ENCODE data around the gene CEP57L1. TPM values are rescaled to one million over a fixed set of nuclear protein-coding genes. Genes with fewer than 3 reads are reported as not detected.
"Not testable (repeated sequence)": the region's sequence is repeated elsewhere in the genome, so short reads cannot be mapped to it uniquely, and the experiment has no call there.

The CEP57L1 gene
- total RNA-seq, 1 experiment from 2014 or later, result 27.2 TPM

DNA sequence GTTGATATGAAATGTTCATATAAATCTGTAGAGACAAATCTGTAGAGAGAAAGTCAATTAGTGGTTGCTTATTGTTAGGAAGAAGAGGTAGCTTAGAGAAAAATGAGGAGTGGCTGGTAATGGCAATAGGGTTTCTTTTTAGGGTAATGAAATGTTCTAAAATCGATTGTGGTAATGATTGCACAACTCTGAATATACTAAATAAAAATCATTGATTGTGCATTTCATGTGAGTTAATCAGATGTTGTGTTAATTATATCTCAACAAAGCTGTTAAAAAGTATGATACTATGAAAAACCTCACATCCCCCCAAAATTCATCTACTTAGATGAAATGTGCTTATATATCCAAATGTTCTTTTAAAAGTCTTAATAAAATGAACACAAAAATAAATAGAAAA is 84.2 kb downstream of the CEP57L1 start:
- no peak for DNase-seq
- no peak overlapping the region for H3K4me3 ChIP-seq
- no peaks in the 10 kb centered on the region; the same call in 1 of the 2 replicates for H3K27me3 ChIP-seq
- peaks cover 4% of the 10 kb centered on the region; the same call in 1 of the 2 replicates for H3K9me3 ChIP-seq
- H3K36me3 ChIP-seq, result no peaks in the 10 kb centered on the region

DNA sequence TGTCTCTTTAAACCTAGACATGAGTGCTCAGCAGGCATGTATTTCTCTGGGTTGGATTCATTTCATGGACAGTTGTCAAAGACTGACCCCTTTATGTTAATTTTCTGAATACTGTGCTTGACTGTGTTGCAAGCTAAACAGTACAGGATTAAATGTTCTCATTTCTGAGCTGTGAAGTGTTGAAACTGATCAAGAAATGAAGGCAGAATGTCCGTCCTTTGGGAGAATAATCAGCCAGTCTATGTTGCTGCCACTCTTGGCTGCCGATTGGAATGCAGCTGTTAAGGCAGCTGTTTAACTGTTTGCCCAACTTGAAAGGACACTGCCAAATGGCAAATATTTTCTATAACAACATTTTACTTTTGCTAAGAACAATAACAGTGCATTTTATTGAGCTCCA is 87.3 kb downstream of the CEP57L1 start:
- peaks cover 2% of the 10 kb centered on the region; the same call in 1 of the 2 replicates for H3K9me3 ChIP-seq
- no peaks in the 10 kb centered on the region; the same call in 1 of the 2 replicates for H3K27me3 ChIP-seq
- no peak overlapping the region for H3K4me3 ChIP-seq
- DNase-seq, result peak; percentile 22
- H3K36me3 ChIP-seq, result no peaks in the 10 kb centered on the region

DNA sequence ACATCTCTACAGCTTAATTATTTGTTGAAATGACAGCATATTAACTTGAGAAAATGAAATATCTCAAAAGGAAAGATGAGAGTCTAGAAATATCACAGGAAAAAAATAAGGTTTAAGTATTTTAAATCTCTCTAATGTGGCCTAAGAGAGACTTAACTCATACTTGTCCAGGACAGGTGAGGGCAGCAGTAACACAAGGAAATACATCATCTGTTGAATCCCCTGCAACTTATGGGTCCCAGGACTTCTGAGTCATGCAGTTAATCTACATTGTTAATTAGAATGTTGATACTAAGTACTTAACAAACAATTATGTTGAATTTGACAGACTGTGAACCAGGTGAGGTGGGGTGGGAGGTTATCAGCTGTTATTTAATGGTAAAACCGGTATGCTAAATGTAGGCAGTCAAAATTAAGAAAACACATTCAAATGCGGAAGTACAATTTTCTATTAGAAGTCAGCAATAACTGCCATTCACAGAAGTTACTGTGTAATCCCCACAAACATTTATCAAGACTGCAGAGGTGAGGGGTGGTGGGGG is 87.9 kb downstream of the CEP57L1 start:
- Histone ChIP-seq H3K9me3 (no peaks in the 10 kb centered on the region; the same call in 1 of the 2 replicates), H3K27me3 (no peaks in the 10 kb centered on the region; the same call in 1 of the 2 replicates), H3K4me3 (no peak overlapping the region), H3K36me3 (no peaks in the 10 kb centered on the region)
- DNase-seq, result no peak

DNA sequence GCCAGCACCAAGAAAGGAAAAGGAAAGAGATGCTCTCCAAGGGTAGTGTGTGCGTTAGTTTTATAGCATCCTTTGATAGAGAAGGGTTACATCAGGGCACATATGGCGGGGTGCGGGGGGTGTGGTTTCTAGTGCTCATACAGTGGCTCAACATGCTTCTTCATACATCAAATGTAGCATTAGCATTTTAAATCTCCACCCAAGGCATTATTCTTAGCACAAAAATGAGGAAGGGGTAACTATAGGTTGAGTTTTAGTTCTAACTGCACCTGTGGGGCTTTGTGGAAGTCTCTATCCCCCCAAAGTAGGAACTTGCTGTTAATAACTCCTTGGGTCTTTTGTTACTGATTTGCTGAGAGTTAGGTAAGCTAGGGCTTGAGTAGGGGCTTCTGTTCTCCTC is 89.3 kb downstream of the CEP57L1 start:
- DNase-seq, result no peak
- H3K9me3 ChIP-seq, result no peaks in the 10 kb centered on the region
- H3K27me3 ChIP-seq, result no peaks in the 10 kb centered on the region; the same call in 1 of the 2 replicates
- no peak overlapping the region for H3K4me3 ChIP-seq
- no peaks in the 10 kb centered on the region for H3K36me3 ChIP-seq

DNA sequence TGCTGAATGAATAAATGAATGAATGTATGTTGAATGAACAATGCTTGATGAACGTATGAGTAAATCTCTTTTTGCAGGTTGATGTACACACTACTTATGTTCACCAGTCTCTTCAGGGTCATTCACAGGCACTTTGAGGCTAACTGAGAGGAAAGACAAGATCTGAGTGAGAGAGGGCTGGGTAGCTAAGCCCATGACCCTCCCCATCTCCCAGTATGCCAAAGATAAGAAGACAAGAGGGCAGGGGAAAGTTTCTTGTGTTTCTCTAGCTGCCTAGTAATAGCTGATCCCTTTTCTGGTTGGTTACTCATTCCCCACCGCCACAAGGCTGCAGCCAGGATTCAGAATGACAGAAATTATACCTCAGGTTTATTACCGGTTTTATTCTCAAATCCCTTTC is 90.7 kb downstream of the CEP57L1 start:
- Histone ChIP-seq H3K36me3 (no peaks in the 10 kb centered on the region), H3K9me3 (peaks cover 6% of the 10 kb centered on the region; the same call in 1 of the 2 replicates), H3K4me3 (no peak overlapping the region), H3K27me3 (no peaks in the 10 kb centered on the region; the same call in 1 of the 2 replicates)
- no peak for DNase-seq

DNA sequence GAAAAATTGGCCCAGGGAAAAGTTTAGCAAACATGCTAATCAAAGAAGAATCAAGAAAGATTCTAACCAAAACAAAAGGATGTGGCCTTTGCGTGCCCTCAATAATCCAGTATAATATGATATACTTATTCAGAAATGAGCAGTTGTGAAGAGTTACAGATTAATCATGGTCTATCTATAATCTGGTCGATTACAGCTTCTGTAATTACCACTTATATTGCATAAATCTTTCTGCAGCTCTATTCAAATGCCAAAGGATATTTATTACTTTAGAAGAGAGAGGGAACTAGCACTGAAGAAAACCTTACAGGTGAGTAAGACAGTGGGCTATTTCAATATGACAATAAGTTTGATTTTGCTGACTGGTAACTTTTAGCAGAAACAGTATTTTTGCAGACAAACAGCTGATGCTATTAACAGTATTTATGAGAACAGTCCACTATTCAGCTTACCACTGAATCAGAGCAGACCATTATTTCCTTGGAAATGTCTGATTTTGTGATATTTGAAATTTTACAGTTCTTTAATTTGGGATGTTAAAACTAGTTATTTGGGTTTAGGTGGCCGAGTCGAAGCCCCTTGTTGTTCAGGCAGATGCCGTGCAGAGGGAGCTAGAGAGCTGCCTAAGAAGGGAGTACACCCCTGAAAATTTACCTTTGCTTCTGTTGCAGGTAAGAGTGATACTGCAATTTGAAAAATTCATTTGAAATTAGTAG is 92.2 kb downstream of the CEP57L1 start:
- H3K4me3 ChIP-seq, result no peak overlapping the region
- peaks cover 8% of the 10 kb centered on the region; the same call in 1 of the 2 replicates for H3K9me3 ChIP-seq
- no peaks in the 10 kb centered on the region for H3K36me3 ChIP-seq
- DNase-seq, result no peak
- no peaks in the 10 kb centered on the region; the same call in 1 of the 2 replicates for H3K27me3 ChIP-seq

DNA sequence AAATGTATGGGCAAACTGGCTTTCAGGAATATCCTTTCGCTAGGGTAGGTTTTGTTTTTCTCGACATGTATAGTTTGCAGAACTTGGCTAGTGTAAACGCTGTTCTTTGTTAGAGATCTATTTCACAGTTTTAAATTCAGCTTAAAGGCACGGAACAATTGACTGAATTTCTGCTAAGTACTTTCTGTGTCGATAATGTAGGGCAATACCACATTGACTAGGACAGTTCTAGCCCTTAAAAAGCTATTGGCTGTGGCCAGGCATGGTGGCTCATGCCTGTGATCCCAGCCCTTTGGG is 92.8 kb downstream of the CEP57L1 start:
- no peak for DNase-seq
- H3K4me3 ChIP-seq, result no peak overlapping the region

DNA sequence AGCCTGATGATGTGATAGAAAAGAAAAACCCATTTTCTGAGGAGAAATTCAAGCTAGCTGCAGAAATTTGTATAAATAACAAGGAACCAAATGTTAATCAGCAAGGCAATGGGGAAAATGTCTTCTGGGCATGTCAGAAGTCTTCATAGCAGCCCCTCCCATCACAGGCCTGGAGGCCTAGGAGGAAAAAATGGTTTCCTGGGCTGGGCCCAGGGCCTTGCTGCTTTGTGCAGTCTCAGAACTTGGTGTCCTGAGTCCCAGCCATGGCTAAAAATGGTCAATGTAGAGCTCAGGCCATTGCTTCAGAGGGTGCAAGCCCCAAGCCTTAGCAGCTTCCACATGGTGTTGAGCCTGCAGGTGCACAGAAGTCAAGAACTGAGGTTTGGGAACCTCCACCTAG is 96.1 kb downstream of the CEP57L1 start:
- H3K9me3 ChIP-seq, result not testable (repeated sequence)

More for the DNA sequence above, 92.8 kb downstream of the CEP57L1 start:
- Histone ChIP-seq H3K27me3 (no peaks in the 10 kb centered on the region; the same call in 1 of the 2 replicates), H3K36me3 (no peaks in the 10 kb centered on the region), H3K9me3 (peaks cover 8% of the 10 kb centered on the region; the same call in 1 of the 2 replicates)

DNA sequence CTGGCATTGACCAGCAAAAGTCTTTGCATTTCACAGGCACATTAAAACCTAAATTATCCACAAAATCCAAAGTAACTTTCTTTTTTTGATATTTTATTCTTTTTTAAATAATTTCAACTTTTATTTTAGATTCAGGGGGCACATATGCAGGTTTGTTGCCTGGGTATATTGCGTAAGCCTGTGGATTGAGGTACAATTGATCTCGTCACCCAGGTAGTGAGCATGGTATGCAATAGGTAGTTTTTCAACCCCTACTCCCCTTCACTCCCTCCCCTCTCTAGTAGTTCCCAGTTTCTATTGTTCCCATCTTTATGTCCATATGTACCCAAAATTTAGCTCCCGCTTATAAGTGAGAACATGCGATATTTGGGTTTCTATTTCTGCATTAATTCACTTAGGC is 97.6 kb downstream of the CEP57L1 start:
- Histone ChIP-seq H3K27me3 (no peaks in the 10 kb centered on the region), H3K4me3 (no peak overlapping the region), H3K36me3 (no peaks in the 10 kb centered on the region), H3K9me3 (peaks cover 8% of the 10 kb centered on the region; the same call in 1 of the 2 replicates)
- no peak for DNase-seq

More for the DNA sequence above, 96.1 kb downstream of the CEP57L1 start:
- not testable (repeated sequence) for DNase-seq, H3K27me3 ChIP-seq, H3K36me3 ChIP-seq, H3K4me3 ChIP-seq

DNA sequence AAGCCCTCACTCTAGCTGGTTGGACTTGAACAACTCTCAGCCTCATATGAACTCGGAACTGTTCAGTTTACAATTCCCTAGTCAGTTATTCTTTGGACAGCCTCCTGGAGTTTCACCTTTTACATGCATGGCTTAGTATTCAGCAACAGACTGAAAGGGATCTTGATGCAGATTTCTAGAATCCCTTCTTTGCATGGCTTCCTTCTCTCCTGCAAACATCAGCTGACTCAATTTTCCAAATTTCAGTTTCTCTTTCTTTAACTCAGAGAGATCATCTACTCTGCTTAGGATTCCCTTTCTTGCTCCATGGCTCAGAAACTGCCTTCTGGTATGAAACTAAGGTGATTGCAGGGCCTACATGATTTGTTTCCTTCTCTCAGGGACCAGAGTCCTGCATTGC is 99.6 kb downstream of the CEP57L1 start:
- no peak for DNase-seq
- no peak overlapping the region for H3K4me3 ChIP-seq
- H3K36me3 ChIP-seq, result no peaks in the 10 kb centered on the region
- H3K9me3 ChIP-seq, result peaks cover 8% of the 10 kb centered on the region; the same call in 1 of the 2 replicates
- no peaks in the 10 kb centered on the region for H3K27me3 ChIP-seq

DNA sequence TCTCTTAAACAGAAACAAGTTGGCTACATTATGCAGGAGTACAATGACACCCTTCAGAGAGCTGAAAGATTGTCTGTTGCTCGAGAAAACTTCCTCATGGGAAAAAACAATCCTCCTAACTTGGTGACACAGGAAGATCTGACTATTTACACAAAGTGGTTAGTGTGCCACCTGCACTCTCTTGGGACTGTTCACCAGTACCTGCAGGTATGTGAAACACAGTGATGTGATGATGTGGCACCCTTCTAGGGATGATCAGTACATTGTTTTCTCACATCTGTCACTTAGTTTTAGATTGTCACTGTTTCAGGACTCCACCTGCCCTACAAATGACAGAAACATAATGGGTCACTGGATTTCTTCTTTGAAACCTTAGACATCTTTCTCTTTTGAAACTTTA is 101.8 kb downstream of the CEP57L1 start:
- Histone ChIP-seq H3K4me3 (no peak overlapping the region), H3K36me3 (no peaks in the 10 kb centered on the region), H3K27me3 (no peaks in the 10 kb centered on the region), H3K9me3 (no peaks in the 10 kb centered on the region)
- DNase-seq, result no peak

DNA sequence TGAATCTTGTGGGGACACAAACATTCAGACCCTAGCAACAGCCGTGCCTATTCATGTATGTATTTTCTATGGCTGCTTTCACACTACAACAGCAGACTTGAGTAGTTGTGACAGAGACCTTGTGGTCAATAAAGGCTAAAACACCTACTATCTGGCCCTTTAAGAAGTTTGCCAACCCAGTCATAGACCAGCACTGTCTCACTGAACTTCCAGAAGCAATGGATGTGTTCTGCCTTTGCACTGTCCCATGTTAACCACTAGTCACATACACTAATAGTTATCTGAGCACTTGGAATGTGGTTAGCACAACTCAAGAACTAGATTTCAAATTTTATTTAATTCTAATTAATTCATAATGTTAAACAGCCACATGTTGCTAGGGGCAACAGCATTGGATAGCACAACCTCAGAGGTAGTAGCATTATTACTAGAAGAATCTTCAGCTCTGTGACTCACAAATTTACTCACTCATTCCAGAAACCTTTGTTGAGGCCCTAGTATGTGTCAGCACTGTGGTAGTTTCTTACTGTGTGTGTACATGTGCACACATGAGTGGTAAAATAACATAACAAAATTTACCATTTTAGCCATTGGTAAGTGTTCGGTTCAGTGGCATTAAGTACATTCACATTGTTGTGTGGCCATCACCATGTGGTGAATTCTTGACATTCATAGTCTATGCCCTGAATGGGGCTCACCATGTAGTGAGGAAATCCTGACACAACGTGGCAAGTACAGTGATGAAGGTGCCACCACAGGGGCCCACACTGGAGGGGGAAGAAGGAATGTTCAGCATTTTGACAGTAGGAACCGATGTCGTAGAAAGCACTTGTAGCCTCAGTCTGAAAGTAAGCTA is 107.3 kb downstream of the CEP57L1 start:
- no peak for DNase-seq
- Histone ChIP-seq H3K27me3 (no peaks in the 10 kb centered on the region), H3K36me3 (no peaks in the 10 kb centered on the region)

DNA sequence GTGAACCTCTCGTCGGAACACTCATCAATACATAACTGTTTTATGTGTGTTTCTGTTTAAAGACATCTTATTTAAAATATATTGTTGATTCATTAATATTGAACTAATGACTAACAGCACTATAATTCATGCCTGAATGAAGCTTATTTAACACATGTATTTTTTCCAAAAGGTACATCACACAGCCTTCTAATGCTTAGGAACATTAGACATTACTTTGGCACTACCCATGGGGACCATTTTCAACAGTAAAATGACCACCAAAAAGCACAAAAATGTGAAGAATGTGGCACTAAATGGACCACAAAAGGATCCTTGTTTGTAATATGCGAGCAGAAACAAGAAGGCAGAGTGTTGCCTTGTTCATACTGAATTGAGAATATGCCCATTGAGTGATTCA is 109.2 kb downstream of the CEP57L1 start:
- Histone ChIP-seq H3K4me3 (no peak overlapping the region), H3K9me3 (no peaks in the 10 kb centered on the region), H3K27me3 (no peaks in the 10 kb centered on the region), H3K36me3 (no peaks in the 10 kb centered on the region)
- DNase-seq, result no peak

More for the DNA sequence above, 107.3 kb downstream of the CEP57L1 start:
- Histone ChIP-seq H3K4me3 (no peak overlapping the region), H3K9me3 (no peaks in the 10 kb centered on the region)

DNA sequence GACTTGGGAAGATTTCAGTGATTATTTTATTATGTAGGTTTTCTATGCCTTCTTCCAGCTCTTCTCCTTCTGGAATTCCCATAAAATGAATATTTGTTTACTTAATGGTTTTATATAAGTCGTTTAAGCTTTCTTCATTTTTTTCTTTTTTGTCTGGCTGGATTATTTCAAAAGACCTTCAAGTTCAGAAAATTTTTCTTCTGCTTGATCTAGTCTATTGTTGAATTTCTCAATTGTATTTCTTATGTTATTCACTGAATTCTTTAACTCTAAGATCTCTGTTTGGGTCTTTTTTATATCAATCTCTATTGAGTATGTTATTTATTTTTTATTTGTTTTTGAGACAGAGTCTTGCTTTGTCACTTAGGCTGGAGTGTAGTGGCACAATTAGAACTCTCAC is 117.4 kb downstream of the CEP57L1 start:
- H3K36me3 ChIP-seq, result no peaks in the 10 kb centered on the region
- no peak for DNase-seq
- no peaks in the 10 kb centered on the region; the same call in 1 of the 2 replicates for H3K9me3 ChIP-seq
- H3K4me3 ChIP-seq, result no peak overlapping the region
- no peaks in the 10 kb centered on the region for H3K27me3 ChIP-seq
